Measurements from ENCODE around the gene CCL4L2.
A peak's percentile ranks its signal among the peaks of the same experiment; 100 is the strongest.
"Not testable (repeated sequence)": the region's sequence is repeated elsewhere in the genome, so short reads cannot be mapped to it uniquely, and the experiment has no call there.

Gene CCL4L2
- 4.7 to 8,034 (median 56.3) reads per million in 17 experiments for total RNA-seq

GRCh38 chr17:36210439-36211211, at the start of gene CCL4L2:
Gene CCL4L2 (plus strand): TSS chr17:36211063.
- peak; percentile 66 to 90 (median 74) for DNase-seq

- DNase-seq: not testable (repeated sequence)
Measured at GRCh38 chr17:36168836-36169235, 42.0 kb upstream of the CCL4L2 start.

GRCh38 chr17:36176536-36176935, 34.3 kb upstream of the CCL4L2 start, which contains the start of gene TBC1D3B:
Gene TBC1D3B (minus strand): TSS chr17:36176636. CDS start chr17:36175050, 1,586 bp downstream.
- DNase-seq: not testable (repeated sequence)

- peak in 3 of 4 experiments; percentile 16 to 50 (median 35) for DNase-seq
Measured at GRCh38 chr17:36181446-36182175, 29.3 kb upstream of the CCL4L2 start.

GRCh38 chr17:36182176-36183000, 28.5 kb upstream of the CCL4L2 start:
- no peak for DNase-seq

GRCh38 chr17:36183001-36183971, 27.6 kb upstream of the CCL4L2 start:
- peak; percentile 87 to 94 (median 92) for DNase-seq

GRCh38 chr17:36184023-36184765, 26.7 kb upstream of the CCL4L2 start:
- peak in 2 of 4 experiments; percentile 32 to 35 for DNase-seq

GRCh38 chr17:36185416-36185815, 25.4 kb upstream of the CCL4L2 start:
- DNase-seq: peak in 1 of 4 experiments; percentile 19

GRCh38 chr17:36186810-36187763, 23.8 kb upstream of the CCL4L2 start:
- peak in 3 of 4 experiments; percentile 38 to 62 (median 44) for DNase-seq

GRCh38 chr17:36187943-36188665, 22.8 kb upstream of the CCL4L2 start:
- DNase-seq: peak; percentile 61 to 90 (median 76)

DNA sequence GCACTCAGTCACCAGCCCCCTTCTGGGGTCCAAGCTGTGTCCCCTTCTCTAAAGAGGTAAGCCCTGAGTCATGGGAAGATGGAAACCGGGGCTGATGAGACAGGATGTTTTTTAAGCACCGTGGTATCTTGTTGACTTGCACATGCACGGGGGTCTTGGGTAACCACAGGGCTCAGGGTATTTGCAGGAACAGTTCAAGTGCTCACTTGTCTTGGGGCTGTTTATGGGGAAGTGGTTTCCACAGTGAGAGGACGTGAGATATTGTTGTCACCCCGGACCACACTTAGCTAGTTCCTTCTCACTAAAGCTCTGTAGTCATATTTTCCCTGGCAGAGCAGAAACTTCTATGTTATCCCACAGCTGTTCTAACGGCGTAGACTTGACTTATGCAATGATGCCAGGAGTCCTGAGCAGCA, 22.0 kb upstream of the CCL4L2 start:
- peak; percentile 90 to 100 (median 98) for DNase-seq

DNA sequence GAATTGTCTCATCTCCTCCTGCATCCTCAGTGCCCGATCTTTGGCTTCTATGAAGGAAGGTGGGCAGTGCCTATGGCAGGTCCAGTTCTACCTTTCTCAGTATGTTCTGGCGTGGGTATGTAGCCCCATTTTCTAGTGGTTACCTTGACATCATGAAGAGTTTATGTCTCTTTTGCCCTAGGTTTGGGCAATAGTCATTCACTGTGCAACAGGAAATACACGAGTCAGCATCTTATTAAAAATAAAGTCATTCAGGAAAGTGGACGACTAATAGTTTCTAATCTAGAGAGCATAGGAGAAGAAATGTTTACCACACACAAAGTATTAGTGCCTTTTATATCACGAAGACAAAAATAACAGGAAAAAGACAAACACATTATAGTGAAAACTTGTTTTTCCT, 20.9 kb upstream of the CCL4L2 start:
- peak in 2 of 4 experiments; percentile 60 to 63 for DNase-seq

DNA sequence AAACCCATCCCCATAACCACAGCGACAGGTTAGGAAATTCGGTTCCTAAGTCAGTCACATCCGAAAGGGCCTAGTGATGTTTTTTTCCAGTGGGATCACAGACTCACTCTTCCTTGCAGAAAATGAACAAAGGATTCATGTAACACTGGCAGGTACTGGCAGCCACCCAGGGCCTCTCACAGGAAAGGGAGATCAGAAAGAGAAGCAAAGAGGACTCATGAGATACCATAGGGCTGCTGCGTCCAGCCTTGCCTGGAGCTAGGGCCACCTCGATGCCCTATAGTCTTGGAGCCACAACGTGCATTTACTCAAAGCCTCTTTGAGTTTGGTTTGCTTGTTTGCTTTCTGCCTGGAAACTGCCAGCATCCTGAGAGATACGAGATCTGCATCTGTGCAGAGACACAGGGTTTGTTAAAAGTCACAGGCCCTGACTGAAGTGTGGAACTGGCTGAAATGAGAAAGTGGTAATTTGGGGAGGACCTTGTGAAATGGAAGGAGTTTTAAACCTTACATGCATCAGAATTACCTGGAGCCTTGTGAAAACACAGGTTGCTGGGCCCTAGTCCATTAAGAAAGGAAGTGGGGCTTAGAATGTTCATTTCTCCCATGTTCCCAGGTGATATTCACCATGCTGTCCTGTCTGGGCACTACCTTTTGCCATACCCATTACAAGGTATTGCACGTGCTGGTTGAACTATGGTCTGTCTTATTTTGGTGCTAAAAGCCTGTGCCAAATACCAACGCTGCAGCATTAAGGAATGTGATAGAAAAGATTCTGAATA, 20.1 kb upstream of the CCL4L2 start:
- DNase-seq: peak in 1 of 4 experiments; percentile 14

- DNase-seq: no peak
Measured at GRCh38 chr17:36193216-36193775, 17.6 kb upstream of the CCL4L2 start.

- not testable (repeated sequence) for DNase-seq
Measured at GRCh38 chr17:36194147-36194831, 16.6 kb upstream of the CCL4L2 start.

GRCh38 chr17:36194832-36195433, 15.9 kb upstream of the CCL4L2 start:
- peak in 3 of 4 experiments; percentile 38 to 56 (median 39) for DNase-seq
